Raji (cell line): ENCODE results near the gene PPL.

Experiments used
- POLR2A ChIP-seq: IDR thresholded peaks from 2 replicates; pipeline ENCODE4 v1.6.1; 2011; ENCODE audit warnings: low read depth, low read length, control low read depth; ENCODE audit not compliant: insufficient read depth

PPL gene

DNA sequence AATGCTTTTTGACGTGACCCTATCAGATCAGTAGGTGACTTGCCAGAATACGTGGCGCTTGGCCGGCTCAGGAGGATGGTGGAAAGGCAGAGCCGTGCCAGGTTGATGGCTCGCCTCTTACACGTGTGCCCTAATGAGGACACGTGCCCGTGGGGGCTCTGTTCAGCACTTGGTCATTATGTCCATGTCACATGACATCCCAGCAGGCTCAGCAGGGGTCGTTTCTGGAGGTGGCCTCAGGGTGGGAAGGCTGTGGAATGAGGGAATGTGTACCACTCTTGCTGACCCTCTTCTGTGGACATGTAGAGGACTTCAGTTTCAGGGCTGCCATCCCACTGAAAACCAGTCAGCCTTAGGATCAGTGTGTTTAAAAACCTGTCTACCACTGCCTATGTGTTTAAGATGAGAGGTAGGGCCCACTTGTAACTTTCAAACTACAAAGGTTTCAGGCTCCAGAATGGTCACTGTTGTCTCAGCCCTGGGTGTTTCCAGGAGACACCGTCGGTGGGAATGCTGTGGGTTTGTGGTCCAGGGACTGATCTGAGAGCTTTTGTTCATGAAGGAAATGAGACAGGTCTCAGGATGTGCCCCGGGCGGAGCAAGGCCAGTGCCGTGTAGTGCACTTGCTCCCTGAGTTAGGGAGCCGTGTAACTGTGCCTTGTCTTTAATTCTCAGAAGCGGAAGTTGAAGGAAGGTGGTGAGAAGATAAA is 77.6 kb downstream of the PPL start:
- TF ChIP-seq POLR2A: no peak

DNA sequence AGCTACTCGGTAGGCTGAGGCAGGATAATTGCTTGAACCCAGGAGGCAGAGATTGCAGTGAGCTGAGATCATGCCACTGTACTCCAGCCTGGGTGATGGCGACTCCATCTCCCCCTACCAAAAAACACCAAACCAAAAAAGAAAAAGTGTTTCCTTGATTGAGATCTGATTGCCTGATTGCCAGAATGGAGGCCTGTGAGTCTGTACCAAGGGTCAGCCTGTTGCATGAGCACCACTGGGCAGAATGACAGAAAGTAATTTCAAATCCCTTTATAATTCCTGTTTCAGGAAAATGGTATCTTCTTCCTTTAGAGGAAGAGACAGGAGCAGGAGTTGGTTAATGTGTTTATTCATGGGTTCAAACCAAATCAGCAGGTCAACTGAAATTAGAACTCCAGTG is 81.1 kb downstream of the PPL start:
- TF ChIP-seq POLR2A: no peak

DNA sequence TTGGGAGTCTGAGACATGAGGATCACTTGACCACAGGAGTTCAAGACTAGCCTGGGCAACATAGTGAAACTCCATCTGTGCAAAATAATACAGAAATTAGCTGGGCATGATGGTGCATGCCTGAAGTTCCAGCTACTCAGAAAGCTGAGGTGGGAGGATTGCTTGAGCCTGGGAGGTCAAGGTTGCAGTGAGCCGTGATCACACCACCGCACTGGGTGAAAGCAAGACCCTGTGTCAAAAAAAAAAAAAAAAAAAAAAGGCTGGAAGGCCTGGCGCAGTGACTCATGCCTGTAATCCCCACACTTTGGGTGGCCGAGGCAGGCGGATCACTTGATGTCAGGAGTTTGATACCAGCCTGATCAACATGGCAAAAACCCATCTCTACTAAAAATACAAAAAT is 81.6 kb downstream of the PPL start:
- no peak for TF ChIP-seq POLR2A

DNA sequence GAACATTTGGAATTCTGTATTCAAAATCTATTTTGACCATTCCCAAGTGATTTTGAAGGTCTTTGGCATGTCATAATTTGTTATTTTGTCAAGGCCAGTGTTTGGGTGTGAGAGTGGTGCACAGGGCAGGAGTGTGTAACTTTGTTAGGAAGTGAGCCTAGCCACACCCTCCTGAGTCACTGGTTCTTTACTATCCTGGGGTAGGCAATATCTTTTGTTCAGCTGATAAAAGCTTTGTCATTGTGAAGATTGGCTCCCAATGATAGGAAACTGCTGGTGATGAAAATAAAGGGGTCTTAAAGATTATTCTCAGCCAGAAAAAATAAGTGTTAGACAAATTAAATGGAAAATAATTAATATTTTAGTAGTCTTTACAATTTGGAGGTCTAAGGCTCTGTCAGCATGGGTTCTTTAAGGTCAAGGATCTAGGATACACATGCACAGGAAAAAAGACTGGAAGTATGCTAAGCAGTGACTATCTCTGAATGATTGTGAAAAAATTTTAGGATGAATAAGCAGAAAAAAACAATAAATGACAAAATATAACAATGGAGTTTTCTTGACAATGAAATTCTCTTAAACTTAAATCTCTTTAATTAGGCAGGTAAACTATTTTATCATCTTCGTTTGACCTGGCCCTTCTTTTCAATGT is 84.6 kb downstream of the PPL start:
- TF ChIP-seq POLR2A: no peak

DNA sequence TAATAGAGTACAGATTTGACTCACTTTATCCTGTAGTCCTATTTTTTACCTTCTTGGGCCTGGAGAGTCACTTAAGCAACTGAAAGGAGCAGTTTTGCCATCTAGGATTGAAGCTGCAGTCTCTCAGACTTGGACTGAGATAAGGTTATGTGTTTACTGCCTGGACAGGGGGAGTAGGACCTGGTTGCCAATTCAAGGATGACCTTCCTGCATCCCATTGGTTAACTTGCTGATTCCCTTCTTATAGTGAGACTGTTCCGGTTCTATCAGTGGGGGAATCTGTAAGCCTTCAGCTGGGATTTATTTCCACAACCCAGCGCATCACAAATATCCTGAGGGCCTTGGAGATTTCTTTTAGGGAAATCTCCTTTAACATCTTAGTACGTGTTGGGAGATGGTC is 86.7 kb downstream of the PPL start:
- no peak for TF ChIP-seq POLR2A

DNA sequence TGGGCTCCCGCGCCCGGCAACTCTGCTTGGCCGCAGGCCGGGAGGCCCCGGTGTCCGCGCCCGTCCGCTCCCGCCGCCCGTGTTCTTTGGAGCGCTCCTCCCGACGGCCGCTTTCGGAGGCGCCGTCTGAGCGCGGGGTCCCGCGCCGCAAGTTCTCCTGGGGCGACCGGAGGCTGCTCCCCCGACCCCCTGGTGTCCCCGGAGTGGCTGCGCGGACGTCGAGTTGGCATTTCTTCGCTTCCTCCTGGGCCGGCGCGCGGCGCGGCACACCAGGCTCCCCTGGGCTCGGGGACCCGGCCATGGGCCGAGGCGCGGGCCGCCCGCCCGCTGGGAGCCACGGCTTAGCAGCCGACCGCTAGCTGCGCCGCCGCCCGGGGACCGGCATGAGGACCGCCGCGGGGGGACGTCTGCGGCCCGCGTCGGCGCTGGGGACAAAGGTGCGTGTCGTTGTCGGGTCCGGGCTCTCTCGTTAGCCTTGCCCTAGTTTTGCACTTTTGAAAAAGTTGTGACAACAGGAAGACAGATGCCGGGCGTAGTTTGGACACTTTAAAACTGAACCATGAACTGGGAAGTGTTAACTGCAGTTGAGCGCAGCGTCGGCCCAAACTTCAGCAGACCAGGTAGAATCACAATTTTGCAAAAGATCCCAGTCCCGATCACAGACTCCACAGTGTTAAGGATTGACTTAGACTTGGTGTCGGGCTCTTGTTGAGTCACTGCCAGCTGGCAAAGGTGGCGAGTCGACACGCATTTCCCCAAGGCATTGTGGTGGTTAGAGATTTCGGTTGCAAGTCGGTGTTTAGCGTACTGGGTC is 89.0 kb downstream of the PPL start:
- no peak for TF ChIP-seq POLR2A

DNA sequence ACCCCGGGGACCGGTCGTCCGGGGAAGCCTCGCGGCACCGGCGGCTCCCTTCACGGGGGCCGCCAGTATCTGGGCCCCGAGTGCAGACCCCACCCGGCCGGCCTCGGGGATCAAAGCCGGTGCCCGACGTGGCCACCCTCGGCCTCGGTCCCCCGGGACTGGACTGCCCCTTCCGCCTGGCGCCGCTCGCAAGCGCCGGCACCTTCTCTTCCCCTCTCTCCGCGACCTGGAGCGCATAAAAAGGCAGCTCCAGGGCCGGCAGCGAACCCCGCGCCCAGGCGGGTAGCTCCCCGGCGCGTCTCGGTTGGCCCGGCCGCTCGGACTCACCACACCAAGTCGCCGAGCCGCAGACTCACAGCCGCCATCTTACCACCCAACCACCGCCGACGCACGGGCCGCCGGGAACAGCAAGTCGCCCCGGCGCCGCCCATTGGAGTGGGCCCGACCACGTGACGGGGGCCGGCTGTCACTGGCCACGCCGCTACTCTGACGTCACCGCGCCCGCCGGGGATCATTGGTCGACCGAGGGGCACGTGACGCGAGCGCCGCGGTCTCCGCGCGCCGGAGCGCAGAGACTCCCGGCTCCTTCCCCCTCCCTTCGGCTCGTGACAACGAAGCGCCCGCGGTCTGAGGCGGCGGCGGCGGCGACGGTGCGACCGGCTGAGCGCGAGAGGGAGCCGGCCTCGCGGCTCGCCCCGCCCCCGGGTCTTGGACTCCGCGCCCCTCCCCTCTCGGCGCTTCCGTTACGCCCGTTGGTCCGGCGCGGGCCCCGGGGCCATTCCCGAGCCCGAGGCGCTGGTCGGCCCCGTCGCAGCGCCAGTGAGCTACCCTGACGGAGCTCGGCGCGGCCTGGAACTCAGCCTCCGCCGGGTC is 89.8 kb downstream of the PPL start, which contains the start of the genes GLYR1 and UBN1:
Gene GLYR1, minus strand, starts transcription at position 388 of the 873 bp plus-strand sequence. Its CDS starts 23 bp downstream, at position 365.
Gene UBN1, plus strand, starts transcription at position 581 of the 873 bp plus-strand sequence. CDS start 5,437 bp downstream, outside the sequence.
- peak; percentile 87 for TF ChIP-seq POLR2A

DNA sequence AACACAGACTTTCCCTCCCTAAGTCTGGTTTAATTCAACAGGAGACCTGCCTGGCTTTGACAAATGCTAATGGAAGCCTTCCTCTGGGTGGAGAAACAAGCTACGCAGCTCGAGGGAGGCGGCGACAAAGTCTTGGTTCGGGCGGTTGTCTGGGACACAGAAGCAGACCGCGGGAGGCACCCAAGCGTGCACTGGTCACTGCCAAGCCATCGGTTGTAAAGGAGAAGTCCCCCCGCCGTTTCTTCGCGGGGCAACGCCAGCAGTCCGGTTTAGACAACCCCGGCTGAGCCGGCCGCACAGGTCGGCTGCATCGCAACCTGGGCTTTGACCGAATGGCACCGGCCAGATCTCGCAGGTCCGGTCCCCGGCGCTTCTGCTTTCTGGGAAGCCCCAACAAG is 90.4 kb downstream of the PPL start:
- no peak for TF ChIP-seq POLR2A

DNA sequence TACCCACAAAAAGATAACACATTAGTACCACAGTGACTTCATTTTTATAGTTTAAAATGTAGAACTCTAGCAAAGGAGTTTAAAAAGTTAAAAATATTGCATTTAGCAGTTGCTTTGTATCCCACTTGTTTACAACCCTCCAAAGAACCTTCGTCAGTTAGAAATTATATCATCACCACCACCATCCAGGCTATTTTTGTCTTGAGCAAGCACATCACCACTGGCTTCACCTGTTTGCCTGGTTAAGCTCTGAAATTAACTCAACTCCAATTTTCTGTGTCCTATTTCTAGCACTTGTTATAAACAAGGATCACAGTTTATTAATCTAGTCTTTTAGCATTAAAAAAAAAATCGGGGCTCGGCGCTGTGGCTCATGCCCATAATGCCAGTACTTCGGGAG is 96.0 kb downstream of the PPL start:
- TF ChIP-seq POLR2A: no peak

DNA sequence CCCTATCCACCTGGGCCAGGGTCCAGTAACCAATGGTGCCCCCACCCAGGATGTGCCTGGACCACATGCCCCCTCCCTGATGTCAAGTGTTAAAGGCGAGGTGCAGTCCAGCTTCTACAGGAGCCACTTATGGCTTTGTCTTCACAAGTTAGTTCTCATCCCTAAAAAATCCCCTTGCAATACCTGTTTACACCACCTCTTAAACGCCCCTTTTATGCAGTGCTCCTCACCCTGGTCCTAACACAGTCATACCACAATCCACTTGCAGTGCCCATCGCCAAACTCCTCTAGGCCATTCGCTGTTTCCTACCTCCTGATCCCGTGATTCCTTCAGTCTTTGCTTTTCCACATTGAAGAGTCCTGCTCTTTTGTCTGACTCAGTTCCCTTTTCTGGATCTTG is 97.0 kb downstream of the PPL start:
- TF ChIP-seq POLR2A: no peak

DNA sequence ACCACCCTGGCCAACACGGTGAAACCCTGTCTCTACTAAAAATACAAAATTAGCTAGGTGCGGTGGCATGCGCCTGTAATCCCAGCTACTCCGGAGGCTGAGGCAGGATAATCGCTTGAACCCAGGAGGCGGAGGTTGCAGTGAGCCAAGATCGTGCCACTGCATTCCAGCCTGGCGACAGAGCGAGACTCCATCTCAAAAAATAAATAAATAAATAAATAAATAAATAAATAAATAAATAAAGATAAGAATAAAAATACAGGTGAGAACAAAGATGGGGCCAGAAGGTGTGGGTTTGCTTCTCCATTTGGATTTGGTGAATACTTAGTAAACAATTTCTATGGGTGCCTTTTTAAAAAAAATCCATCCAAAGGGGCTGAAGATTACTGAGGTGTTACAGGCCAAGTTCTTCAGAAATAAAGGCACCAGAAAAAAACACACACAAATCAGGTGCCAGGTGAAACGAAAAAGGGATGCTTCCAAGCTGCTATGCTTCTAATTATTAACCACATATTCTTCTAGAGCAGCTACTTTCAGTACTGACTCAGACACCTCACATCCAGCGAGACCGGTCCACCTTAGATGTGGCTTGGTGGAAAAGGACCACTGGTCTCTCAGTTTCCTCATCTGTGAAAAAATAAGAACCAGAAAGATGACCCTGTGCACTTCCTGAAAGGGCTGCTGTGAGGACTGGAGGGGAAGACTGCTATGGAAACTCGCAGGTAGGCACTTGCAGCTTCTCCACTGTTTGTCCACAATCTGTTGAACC is 99.0 kb downstream of the PPL start:
- no peak for TF ChIP-seq POLR2A

DNA sequence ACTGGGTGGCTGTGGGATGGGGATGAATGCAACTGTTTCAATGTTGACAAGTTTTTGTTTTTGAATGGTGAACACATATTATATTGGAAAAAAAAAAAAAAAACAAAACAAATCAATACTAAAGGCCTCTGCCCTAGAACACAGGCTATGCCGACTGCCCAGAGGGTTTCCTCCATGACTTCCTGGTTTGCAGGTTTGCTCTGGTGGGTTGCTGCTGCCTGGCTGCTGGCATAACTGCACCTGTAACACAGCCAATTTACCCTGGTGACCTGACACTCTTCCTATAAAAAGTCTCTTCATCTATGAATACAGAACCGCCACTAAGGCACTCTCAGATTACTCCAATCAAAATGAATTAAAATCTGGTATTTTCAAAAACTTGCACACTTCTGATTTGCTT is 100.2 kb downstream of the PPL start:
- no peak for TF ChIP-seq POLR2A

DNA sequence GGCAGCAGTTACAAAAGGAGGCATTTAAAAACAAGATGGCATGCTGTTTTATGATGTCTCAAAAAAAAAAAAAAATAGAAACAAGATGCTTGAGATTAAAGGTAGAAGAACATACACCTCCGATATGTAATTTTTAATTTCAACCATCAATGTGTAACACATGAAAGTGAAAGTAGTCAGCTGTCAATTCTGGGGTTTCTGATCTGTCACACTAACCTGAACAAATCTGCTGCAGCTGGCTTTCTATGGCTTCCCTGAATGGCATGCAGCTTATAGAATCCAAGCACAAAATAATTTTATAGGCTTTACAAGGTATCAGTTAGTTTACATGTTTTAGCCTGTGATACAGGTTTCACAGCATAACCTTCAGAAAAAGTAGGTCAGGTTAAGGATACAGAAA is 103.4 kb downstream of the PPL start:
- no peak for TF ChIP-seq POLR2A

DNA sequence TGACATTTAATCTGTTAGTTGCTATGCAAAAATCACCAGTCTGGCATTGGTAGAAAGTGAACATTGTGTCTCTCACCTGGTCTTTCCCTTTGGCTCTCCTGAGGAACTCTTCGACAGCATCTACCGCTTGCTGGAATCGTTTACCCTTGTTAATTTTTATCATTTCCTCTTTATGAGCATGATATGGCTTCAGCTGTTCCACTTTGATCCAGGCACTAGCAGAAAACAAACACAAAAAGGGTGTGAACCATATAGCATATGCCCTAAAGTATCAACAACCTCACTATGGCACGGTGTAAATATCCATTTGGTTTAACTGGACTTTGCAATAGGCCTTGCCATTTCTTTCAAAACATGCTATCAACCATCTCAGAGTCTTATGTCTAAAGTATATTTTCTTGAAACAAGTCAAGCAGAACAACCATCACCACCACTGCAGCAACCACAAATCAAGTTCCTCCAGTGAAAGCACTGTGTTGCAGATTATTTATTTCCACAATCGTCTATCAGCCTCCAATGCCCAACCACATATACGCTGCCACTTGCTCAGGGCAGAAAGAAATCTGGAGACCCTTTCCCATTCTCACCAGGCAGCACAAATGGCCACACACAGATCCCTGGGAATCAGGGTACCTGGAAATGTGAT is 104.1 kb downstream of the PPL start:
- TF ChIP-seq POLR2A: no peak
